H1 (cell line): Measurements from ENCODE around the gene VPS50. TPM values are rescaled to one million over a fixed set of nuclear protein-coding genes. Genes with fewer than 3 reads are reported as not detected.

Experiments
- FOSL1 ChIP-seq: IDR thresholded peaks from 2 replicates; pipeline ENCODE4 v1.6.1; 2011; ENCODE audit warnings: mild to moderate bottlenecking, low read depth, low read length, moderate library complexity; ENCODE audit not compliant: insufficient read depth
- HDAC2 ChIP-seq, 2 experiments: fragments of 300-600 bp in 1 of 2; sonication (generic) in 1 of 2; IDR thresholded peaks; 2 replicates each; pipeline ENCODE4 v1.6.1; 2011 to 2012; ENCODE audit warnings: low read depth in 2 of 2, low read length in 2 of 2, mild to moderate bottlenecking in 2 of 2, moderate library complexity in 2 of 2, borderline replicate concordance in 1 of 2, inconsistent platforms in 1 of 2
- MAFK ChIP-seq: IDR thresholded peaks from 2 replicates; pipeline ENCODE4 v1.6.1; 2012; ENCODE audit warnings: low read depth, mild to moderate bottlenecking, improper control_type of control experiment, low read length
- MAX ChIP-seq: IDR thresholded peaks from 2 replicates; pipeline ENCODE4 v1.6.1; 2012; ENCODE audit warnings: inconsistent platforms
- POLR2A ChIP-seq, 2 experiments: IDR thresholded peaks; 1 replicate in 1 of 2; 2 replicates in 1 of 2; pipeline ENCODE4 v1.6.1; 2011; ENCODE audit warnings: low read depth in 2 of 2, low read length in 2 of 2, mild to moderate bottlenecking in 2 of 2; ENCODE audit errors: control extremely low read depth in 1 of 2
- polyA plus RNA-seq, 7 experiments: library from polyadenylated mRNA; depleted of rRNA in 3 of 7; stranded (reverse) in 5 of 7; unstranded in 2 of 7; fragments of >200 nt in 5 of 7; fragments of 200-250 nt in 2 of 7; gene quantifications; 1 replicate in 5 of 7; 2 replicates in 1 of 7; 4 replicates in 1 of 7; pipeline versions ENCODE4 v1.2.1 to v1.2.3, GENCODE V29; 2011 to 2013; ENCODE audit warnings: missing spikeins in 2 of 7, mixed read lengths in 2 of 7
- total RNA-seq: library from RNA; stranded (reverse); fragmentation: NEBNext Ultra II Directional; extraction: Animal tissue kit (Norgen Biotek cat#: 25700); gene quantifications from 2 replicates; pipeline ENCODE4 v1.2.1, GENCODE V29; 2021

VPS50 gene
- total and polyA plus RNA-seq, 2 of the 8 experiments (the other 6 are each of a cell fraction or from before 2014, with no cell fraction given): 3.7 to 9.3 TPM

GRCh38 chr7:93235541-93235940 lies 3.4 kb downstream of the VPS50 start (continued):
- TF ChIP-seq HDAC2 (IDR thresholded peaks at IDR 0.05; ENCODE audit: borderline replicate concordance in 1 of 2, low read depth in 2 of 2, low read length in 2 of 2) (no peak), MAX (no peak), MAFK (no peak), POLR2A (IDR thresholded peaks at IDR 0.05; ENCODE audit: control extremely low read depth in 1 of 2, low read depth in 2 of 2, low read length in 2 of 2) (no peak), FOSL1 (no peak)
